Keratinocyte (primary cell): ENCODE measurements around the gene YLPM1. TPM values are rescaled to one million over a fixed set of nuclear protein-coding genes. Genes with fewer than 3 reads are reported as not detected.

Experiments used
- DNase-seq: peaks from one replicate; pipeline ENCODE4 v3.0.0-alpha.2; 2011; ENCODE audit warnings: low read depth, missing footprints, low spot score
- FAIRE-seq: peaks from 2 replicates; lab custom pipeline; 2011; peaks lifted over from hg19 to GRCh38; lab: Jason Lieb, UNC
- H2AFZ ChIP-seq: 2 replicates; pipeline ENCODE4 v1.6.0; 2012; ENCODE audit warnings: low read length, control low read depth, inconsistent platforms; ENCODE audit not compliant: control insufficient read depth
- H3K27ac ChIP-seq: 2 replicates; pipeline ENCODE4 v1.5.1; 2011; ENCODE audit warnings: low read length; ENCODE audit not compliant: control insufficient read depth, insufficient read depth
- H3K27me3 ChIP-seq: 3 replicates; pipeline ENCODE4 v1.6.0; 2011; ENCODE audit warnings: low read length; ENCODE audit not compliant: control insufficient read depth, insufficient read depth; ENCODE audit errors: extremely low read depth
- H3K36me3 ChIP-seq, 2 experiments: 2 replicates in 1 of 2; 3 replicates in 1 of 2; pipeline ENCODE4 v1.5.1; 2011; ENCODE audit warnings: low read length in 2 of 2, mild to moderate bottlenecking in 1 of 2; ENCODE audit not compliant: control insufficient read depth in 2 of 2, insufficient read depth in 2 of 2; ENCODE audit errors: extremely low read depth in 1 of 2
- H3K4me1 ChIP-seq: 3 replicates; pipeline ENCODE4 v1.5.1; 2011; ENCODE audit warnings: low read length; ENCODE audit not compliant: control insufficient read depth, insufficient read depth; ENCODE audit errors: extremely low read depth
- H3K4me2 ChIP-seq: 3 replicates; pipeline ENCODE4 v1.6.0; 2011; ENCODE audit warnings: low read depth, low read length; ENCODE audit not compliant: control insufficient read depth, insufficient read depth; ENCODE audit errors: extremely low read depth
- H3K4me3 ChIP-seq, 3 experiments: fragments of 200-600 bp in 1 of 3; sonication (generic) in 1 of 3; 2 replicates in 2 of 3; 3 replicates in 1 of 3; pipeline ENCODE4 v1.5.1; 2011 to 2016; ENCODE audit warnings: low read length in 3 of 3, mild to moderate bottlenecking in 3 of 3, control low read depth in 2 of 3, inconsistent platforms in 1 of 3, low read depth in 1 of 3, mixed read lengths in 1 of 3, mixed run types in 1 of 3, moderate library complexity in 1 of 3; ENCODE audit not compliant: control insufficient read depth in 2 of 3, insufficient read depth in 2 of 3; ENCODE audit errors: extremely low read depth in 1 of 3
- H3K79me2 ChIP-seq: 2 replicates; pipeline ENCODE4 v1.6.0; 2012; ENCODE audit warnings: low read length; ENCODE audit not compliant: control insufficient read depth, insufficient read depth
- H3K9ac ChIP-seq: 3 replicates; pipeline ENCODE4 v1.6.0; 2011; ENCODE audit warnings: low read length; ENCODE audit not compliant: control insufficient read depth, insufficient read depth; ENCODE audit errors: extremely low read depth
- H3K9me1 ChIP-seq: 3 replicates; pipeline ENCODE4 v1.6.0; 2011; ENCODE audit warnings: low read length; ENCODE audit not compliant: control insufficient read depth, insufficient read depth; ENCODE audit errors: extremely low read depth
- H3K9me3 ChIP-seq: 2 replicates; pipeline ENCODE4 v1.5.1; 2012; ENCODE audit warnings: low read depth, low read length; ENCODE audit not compliant: control insufficient read depth
- H4K20me1 ChIP-seq: 3 replicates; pipeline ENCODE4 v1.6.0; 2011; ENCODE audit warnings: low read length; ENCODE audit not compliant: control insufficient read depth, insufficient read depth; ENCODE audit errors: extremely low read depth
- EZH2 ChIP-seq: IDR thresholded peaks from one replicate; pipeline ENCODE4 v1.6.1; 2012; ENCODE audit warnings: inconsistent platforms, mild to moderate bottlenecking, low read length, moderate library complexity
- dilution Hi-C: fragments of 300-500 bp; cut with MboI; formaldehyde crosslinking; loops from one replicate; pipeline ENCODE4 v1.7.0; 2020; ENCODE audit warnings: low sequenced_read_pairs; ENCODE audit not compliant: extremely low pct_ligation_motif_present
- polyA plus RNA-seq, 5 experiments: library from polyadenylated mRNA; depleted of rRNA in 3 of 5; stranded (reverse) in 3 of 5; stranded (forward) in 1 of 5; unstranded in 1 of 5; fragments of >200 nt; gene quantifications; 1 replicate in 1 of 5; 2 replicates in 3 of 5; 3 replicates in 1 of 5; pipeline versions ENCODE4 v1.2.1 to v1.2.3, GENCODE V29; 2011 to 2012; ENCODE audit warnings: missing spikeins in 2 of 5, low read depth in 1 of 5, low replicate concordance in 1 of 5
- TF ChIP-seq, protein P1 (sequence below), 3 experiments: IDR thresholded peaks in 1 of 3; conservative IDR thresholded peaks in 1 of 3; optimal IDR thresholded peaks in 1 of 3; 2 replicates in 2 of 3; 3 replicates in 1 of 3; pipeline versions ENCODE3 to v1.5.1; 2011; ENCODE audit warnings: low read length in 3 of 3, mild to moderate bottlenecking in 3 of 3, moderate library complexity in 2 of 3, control low read depth in 1 of 3, inconsistent platforms in 1 of 3; ENCODE audit not compliant: insufficient read depth in 2 of 3; ENCODE audit errors: extremely low read depth in 1 of 3

The YLPM1 gene
- polyA plus RNA-seq, 1 donor (not counting 4 experiments of a cell fraction or from before 2014, with no cell fraction given) = 10.0 TPM

DNA sequence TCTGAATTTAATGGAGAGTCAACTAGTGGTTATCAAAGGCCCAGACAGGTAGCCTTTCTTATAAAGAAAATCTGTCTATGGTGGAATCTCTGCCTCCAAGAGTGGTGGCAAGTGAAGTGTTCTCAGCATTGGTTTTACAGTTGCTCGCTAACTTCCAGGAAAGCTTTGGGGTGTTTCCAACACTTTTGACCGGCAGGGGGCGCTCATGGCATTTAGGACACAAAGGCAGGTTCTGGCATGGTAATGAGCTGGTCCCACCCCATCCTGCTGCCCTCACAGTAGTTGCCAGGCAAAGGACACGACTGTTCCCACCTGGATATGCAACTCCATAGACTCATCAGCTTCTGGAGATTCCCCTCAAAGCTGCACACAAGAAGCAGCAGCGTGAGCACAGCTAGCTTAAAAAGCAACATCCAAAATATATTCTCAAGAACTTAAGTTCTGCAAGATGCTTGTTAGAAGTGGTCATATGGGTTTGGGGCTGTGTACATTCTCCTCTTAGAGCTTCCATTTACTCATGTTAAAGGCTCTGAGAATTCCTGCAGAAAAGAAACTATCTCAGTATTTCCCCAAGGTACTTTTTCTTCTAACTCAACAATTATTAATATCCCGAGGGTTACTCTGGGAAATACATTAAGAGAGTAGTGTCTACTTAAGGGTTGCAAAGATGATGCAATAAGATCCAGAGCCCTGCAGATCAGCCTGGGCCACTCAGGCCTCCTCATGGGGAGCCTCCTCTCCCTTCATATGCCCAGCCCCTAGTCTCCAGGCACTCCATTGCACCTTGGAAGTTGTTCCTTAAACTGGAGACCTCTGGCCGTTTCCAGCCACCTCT, 98.0 kb downstream of the YLPM1 start:
- peak; percentile 79 for FAIRE-seq

DNA sequence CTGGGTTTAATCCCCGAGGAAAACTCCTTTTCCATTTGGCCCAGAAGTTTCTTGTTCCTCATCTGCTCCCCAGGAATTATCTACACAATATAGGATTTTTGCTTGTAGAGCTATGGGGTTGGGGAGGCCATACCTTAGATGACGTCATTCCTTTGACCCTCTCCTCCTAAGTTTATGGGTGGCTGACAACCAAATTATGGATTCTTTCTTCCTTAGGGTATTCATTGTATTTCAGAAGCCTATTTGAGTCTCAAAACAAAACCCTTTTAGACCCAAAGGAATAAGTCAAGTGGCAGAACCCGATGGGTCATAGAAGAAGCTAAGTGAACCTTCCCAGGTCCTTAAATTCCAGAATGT, 98.6 kb downstream of the YLPM1 start:
- H3K79me2 ChIP-seq = no peaks in the 10 kb centered on the region
- H3K4me3 ChIP-seq = no peak overlapping the region
- H3K36me3 ChIP-seq = no peaks in the 10 kb centered on the region
- H3K27me3 ChIP-seq = peaks cover 8% of the 10 kb centered on the region
- FAIRE-seq = no peak
- no peak for DNase-seq
- no peak overlapping the region for H3K9ac ChIP-seq
- no peaks in the 10 kb centered on the region for H3K4me1 ChIP-seq
- H3K9me1 ChIP-seq = no peaks in the 10 kb centered on the region
- dilution Hi-C loops = no loop called here
- H3K27ac ChIP-seq = no peak overlapping the region
- TF ChIP-seq EZH2 = no peak
- TF ChIP-seq, protein P1, sequence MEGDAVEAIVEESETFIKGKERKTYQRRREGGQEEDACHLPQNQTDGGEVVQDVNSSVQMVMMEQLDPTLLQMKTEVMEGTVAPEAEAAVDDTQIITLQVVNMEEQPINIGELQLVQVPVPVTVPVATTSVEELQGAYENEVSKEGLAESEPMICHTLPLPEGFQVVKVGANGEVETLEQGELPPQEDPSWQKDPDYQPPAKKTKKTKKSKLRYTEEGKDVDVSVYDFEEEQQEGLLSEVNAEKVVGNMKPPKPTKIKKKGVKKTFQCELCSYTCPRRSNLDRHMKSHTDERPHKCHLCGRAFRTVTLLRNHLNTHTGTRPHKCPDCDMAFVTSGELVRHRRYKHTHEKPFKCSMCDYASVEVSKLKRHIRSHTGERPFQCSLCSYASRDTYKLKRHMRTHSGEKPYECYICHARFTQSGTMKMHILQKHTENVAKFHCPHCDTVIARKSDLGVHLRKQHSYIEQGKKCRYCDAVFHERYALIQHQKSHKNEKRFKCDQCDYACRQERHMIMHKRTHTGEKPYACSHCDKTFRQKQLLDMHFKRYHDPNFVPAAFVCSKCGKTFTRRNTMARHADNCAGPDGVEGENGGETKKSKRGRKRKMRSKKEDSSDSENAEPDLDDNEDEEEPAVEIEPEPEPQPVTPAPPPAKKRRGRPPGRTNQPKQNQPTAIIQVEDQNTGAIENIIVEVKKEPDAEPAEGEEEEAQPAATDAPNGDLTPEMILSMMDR (optimal IDR thresholded peaks at IDR 0.05 in 1 of 3, IDR thresholded peaks at IDR 0.05 in 1 of 3, conservative IDR thresholded peaks at IDR 0.05 in 1 of 3; ENCODE audit: extremely low read depth in 1 of 3, insufficient read depth in 2 of 3, low read length in 3 of 3) = no peak
- no peak overlapping the region for H3K4me2 ChIP-seq
- no peak overlapping the region for H2AFZ ChIP-seq
- no peaks in the 10 kb centered on the region for H3K9me3 ChIP-seq
- no peaks in the 10 kb centered on the region for H4K20me1 ChIP-seq

More for the DNA sequence above, 98.0 kb downstream of the YLPM1 start:
- H3K4me1 ChIP-seq = no peaks in the 10 kb centered on the region
- H3K79me2 ChIP-seq = no peaks in the 10 kb centered on the region
- peaks cover 2% of the 10 kb centered on the region for H3K27me3 ChIP-seq
- no peak overlapping the region for H2AFZ ChIP-seq
- no peaks in the 10 kb centered on the region for H4K20me1 ChIP-seq
- no peak overlapping the region for H3K27ac ChIP-seq
- dilution Hi-C loops = no loop called here
- no peak for TF ChIP-seq EZH2
- TF ChIP-seq, protein P1 (optimal IDR thresholded peaks at IDR 0.05 in 1 of 3, IDR thresholded peaks at IDR 0.05 in 1 of 3, conservative IDR thresholded peaks at IDR 0.05 in 1 of 3; ENCODE audit: extremely low read depth in 1 of 3, insufficient read depth in 2 of 3, low read length in 3 of 3) = peak; percentile 86 to 89 (median 87)
- H3K9ac ChIP-seq = no peak overlapping the region
- H3K9me1 ChIP-seq = no peaks in the 10 kb centered on the region
- H3K4me2 ChIP-seq = no peak overlapping the region
- H3K4me3 ChIP-seq = no peak overlapping the region
- no peaks in the 10 kb centered on the region for H3K36me3 ChIP-seq
- DNase-seq = peak; percentile 70
- H3K9me3 ChIP-seq = no peaks in the 10 kb centered on the region
